Measurements from ENCODE around the gene C20orf173. TPM values are rescaled to one million over a fixed set of nuclear protein-coding genes. Genes with fewer than 3 reads are reported as not detected.

C20orf173 gene
- total RNA-seq, 4 donors from 2014 or later, result not detected

GRCh38 chr20:35503841-35504561 is 25.5 kb downstream of the C20orf173 start:
- H3K27me3 ChIP-seq, result no peaks in the 10 kb centered on the region
- H3K4me1 ChIP-seq, result no peaks in the 10 kb centered on the region
- H3K27ac ChIP-seq, result no peak overlapping the region
- TF ChIP-seq POLR2AphosphoS5 (IDR thresholded peaks at IDR 0.05), result no peak
- peaks cover 88% of the 10 kb centered on the region for H3K36me3 ChIP-seq
- no peaks in the 10 kb centered on the region for H3K9me3 ChIP-seq
- 90% methylated on average over 11 of the region's 16 CpGs for WGBS
- no peak overlapping the region for H3K4me3 ChIP-seq
- DNase-seq (ENCODE audit: low spot score in 2 of 2), result no peak

- Histone ChIP-seq H3K4me3 (no peak overlapping the region), H3K36me3 (peaks cover 88% of the 10 kb centered on the region), H3K9me3 (no peaks in the 10 kb centered on the region), H3K4me1 (no peaks in the 10 kb centered on the region), H3K27ac (no peak overlapping the region), H3K27me3 (no peaks in the 10 kb centered on the region)
- TF ChIP-seq CTCF (IDR thresholded peaks at IDR 0.05) (no peak), POLR2A (IDR thresholded peaks at IDR 0.05) (no peak), POLR2AphosphoS5 (IDR thresholded peaks at IDR 0.05) (no peak), EP300 (IDR thresholded peaks at IDR 0.05) (no peak)
- 92% methylated on average over 10 of the region's 10 CpGs for WGBS
- DNase-seq (ENCODE audit: low spot score in 2 of 2), result no peak
Observed at GRCh38 chr20:35503281-35503680, 26.2 kb downstream of the C20orf173 start.

- 77% methylated on average over 8 of the region's 8 CpGs for WGBS
- Histone ChIP-seq H3K9me3 (no peaks in the 10 kb centered on the region), H3K27ac (no peak overlapping the region), H3K4me1 (no peaks in the 10 kb centered on the region), H3K36me3 (peaks cover 88% of the 10 kb centered on the region), H3K4me3 (no peak overlapping the region), H3K27me3 (no peaks in the 10 kb centered on the region)
- no peak for DNase-seq (ENCODE audit: low spot score in 2 of 2)
- TF ChIP-seq EP300 (IDR thresholded peaks at IDR 0.05), result no peak
- TF ChIP-seq CTCF (IDR thresholded peaks at IDR 0.05), result no peak
- TF ChIP-seq POLR2AphosphoS5 (IDR thresholded peaks at IDR 0.05), result no peak
- no peak for TF ChIP-seq POLR2A (IDR thresholded peaks at IDR 0.05)
Observed at GRCh38 chr20:35502352-35502751, 27.1 kb downstream of the C20orf173 start.

- Histone ChIP-seq H3K9me3 (no peaks in the 10 kb centered on the region), H3K27ac (no peak overlapping the region), H3K4me3 (no peak overlapping the region), H3K36me3 (peaks cover 100% of the 10 kb centered on the region), H3K4me1 (no peaks in the 10 kb centered on the region), H3K27me3 (no peaks in the 10 kb centered on the region)
- 82% methylated on average over 1 of the region's 1 CpG for WGBS
- no peak for DNase-seq (ENCODE audit: low spot score in 2 of 2)
- TF ChIP-seq POLR2AphosphoS5 (IDR thresholded peaks at IDR 0.05) (no peak), POLR2A (IDR thresholded peaks at IDR 0.05) (no peak), CTCF (IDR thresholded peaks at IDR 0.05) (no peak), EP300 (IDR thresholded peaks at IDR 0.05) (no peak)
Observed at GRCh38 chr20:35499271-35499670, 30.2 kb downstream of the C20orf173 start.

- Histone ChIP-seq H3K36me3 (peaks cover 100% of the 10 kb centered on the region), H3K9me3 (no peaks in the 10 kb centered on the region), H3K27ac (no peak overlapping the region), H3K4me3 (no peak overlapping the region), H3K27me3 (no peaks in the 10 kb centered on the region), H3K4me1 (no peaks in the 10 kb centered on the region)
- no peak for DNase-seq (ENCODE audit: low spot score in 2 of 2)
- TF ChIP-seq POLR2A (IDR thresholded peaks at IDR 0.05), result no peak
- TF ChIP-seq POLR2AphosphoS5 (IDR thresholded peaks at IDR 0.05), result no peak
- no peak for TF ChIP-seq CTCF (IDR thresholded peaks at IDR 0.05)
- no peak for TF ChIP-seq EP300 (IDR thresholded peaks at IDR 0.05)
- WGBS, result 66% methylated on average over 8 of the region's 9 CpGs
Observed at GRCh38 chr20:35497780-35498189, 31.7 kb downstream of the C20orf173 start.
